GM21515 (cell line): ENCODE measurements around the gene ASPN.

ENCODE experiments used
- ATAC-seq: cut with Tn5 transposase; IDR thresholded peaks from one replicate; pipeline ENCODE4 v1.9.1; 2021; ENCODE audit not compliant: unreplicated experiment

ASPN gene

DNA sequence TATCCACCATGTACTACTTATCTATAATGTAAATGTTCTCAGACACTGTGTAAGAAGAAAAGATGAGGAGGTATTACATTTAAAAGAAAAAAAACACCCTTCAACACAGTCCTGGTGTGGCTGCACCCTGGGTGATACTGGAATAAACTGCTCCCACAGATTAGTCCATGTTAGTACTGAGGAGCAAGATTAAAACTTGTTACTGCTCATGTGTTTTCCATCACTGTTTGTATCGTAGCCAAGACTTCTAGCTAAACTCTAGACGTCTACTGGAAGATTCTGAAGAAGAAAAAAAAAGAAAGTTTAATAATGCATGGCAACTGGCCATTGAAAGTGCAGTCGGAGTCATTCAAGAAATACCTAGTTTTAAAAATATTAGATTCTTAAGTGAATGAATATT is at the start of gene ASPN:
ASPN (minus strand) TSS at position 178 of the 400 bp plus-strand sequence.
- no peak for ATAC-seq

DNA sequence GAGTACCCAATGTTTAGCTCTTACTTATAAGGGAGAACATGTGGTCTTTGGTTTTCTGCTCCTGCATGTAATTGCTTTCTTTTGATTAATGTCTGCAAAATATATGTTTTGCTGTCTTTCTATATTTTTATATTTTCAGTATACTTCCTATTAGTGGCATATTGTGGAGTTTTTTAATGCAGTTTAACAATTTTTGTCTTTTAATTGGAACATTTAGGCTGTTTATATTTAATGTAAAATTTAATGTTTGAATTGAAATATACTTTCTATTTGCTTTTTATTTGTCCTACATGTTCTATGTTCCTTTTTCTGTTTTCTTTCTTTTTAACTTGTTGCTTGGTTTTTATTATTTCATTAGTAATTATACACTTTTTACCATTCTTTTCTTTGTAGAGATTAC is 48.6 kb upstream of the ASPN start:
- no peak for ATAC-seq

DNA sequence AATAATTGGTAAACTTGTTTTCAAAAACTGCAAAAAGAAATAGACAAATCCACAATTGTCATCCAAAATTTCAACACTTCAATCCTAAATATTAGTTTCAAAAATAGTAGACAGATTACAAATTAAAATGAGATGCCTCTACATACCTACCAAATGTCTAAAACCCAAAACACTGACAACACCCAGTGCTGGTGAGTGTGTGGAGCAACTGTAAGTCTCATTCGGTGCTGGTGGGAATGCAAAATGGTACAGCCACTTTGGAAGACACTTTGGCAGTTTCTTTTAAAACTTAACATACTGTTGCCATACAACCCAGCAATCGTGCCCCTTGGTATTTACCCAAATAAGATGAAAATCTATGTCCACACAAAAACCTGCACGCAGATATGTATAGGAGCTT is 46.8 kb upstream of the ASPN start:
- no peak for ATAC-seq

DNA sequence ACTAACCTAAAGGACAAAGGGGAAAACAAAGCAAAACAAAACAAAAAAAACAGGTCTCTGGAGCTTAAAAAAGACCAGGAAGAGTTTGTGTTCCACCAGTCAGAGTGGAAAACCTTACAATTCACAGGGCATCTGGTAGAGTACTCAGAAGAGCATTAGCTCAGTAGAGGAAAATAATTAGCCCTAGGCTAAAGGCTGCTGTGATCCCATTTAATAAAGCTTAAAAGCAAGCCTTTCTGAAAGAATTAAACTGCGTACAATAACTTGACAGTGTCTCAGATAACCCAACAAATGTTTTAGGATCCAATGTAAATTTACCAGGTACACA is 46.2 kb upstream of the ASPN start:
- ATAC-seq = no peak

DNA sequence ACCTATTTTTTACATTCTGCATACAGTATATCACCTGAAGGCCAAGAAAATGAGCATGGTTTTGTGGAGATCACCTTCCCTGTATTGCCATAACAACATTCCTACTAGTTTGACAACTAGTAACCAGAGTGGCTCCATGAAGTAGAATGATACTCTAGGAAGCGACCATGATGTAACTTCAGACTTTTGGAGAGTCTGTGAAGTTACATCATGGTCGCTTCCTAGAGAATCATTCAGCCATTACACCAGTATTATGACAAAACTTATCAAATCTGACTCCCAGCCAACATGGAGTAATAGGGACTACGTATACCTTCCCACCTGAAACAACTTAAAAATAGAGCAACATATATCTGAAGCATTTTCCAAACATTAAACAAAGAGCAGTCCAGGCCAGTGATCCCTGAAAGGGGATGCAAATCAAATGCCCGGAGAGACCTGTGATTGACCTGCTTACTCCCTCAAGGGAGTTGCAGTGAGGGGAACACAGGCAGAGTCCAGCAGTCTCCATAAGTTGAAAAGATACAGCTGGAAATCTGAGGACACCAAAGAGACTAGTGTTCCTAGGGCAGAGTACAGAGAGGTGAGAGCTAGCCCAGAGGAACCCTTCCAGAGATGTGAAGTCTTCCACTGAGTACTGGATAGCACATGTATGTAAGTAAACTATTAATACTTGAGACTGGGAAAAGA is 45.7 kb upstream of the ASPN start:
- no peak for ATAC-seq

DNA sequence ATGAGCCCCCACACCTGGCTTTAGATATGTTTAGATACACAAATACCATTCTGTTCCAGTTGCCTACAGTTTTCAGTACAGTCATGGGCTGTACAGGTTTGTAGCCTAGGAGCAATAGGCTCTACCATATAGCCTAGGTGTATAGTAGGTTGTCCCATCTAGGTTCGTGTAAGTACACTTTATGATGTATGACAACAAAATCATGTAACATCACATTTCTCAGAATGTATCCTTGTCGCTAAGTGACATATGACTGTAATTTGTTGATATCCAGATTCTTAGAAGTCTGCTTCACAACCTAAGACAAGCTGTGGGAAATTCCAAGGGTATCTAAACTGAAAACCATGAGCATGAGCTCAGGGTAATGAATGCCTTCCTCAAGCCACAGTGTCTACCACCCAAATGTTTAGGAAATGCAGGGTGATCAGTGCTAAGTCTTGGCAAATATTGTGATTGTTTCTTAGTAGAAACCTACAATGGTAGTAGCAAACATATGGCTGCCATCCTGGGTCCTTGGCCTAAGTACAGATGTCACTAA is 45.1 kb upstream of the ASPN start:
- no peak for ATAC-seq

DNA sequence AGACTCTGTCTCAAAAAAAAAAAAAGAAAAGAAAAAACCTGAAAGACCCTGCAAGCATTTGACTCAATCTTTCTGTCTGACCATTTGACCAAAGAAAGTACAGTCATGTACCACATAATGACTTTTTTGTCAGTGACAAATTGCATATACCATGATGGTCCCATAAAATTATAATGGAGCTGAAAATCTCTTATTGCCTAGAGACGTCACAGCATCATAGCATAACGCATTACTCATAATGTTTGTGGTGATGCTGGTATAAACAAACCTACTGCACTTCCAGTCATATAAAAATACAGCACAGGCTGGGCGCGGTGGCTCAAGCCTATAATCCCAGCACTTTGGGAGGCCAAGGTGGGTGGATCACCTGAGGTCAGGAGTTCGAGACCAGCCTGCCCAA is 43.0 kb upstream of the ASPN start:
- no peak for ATAC-seq

DNA sequence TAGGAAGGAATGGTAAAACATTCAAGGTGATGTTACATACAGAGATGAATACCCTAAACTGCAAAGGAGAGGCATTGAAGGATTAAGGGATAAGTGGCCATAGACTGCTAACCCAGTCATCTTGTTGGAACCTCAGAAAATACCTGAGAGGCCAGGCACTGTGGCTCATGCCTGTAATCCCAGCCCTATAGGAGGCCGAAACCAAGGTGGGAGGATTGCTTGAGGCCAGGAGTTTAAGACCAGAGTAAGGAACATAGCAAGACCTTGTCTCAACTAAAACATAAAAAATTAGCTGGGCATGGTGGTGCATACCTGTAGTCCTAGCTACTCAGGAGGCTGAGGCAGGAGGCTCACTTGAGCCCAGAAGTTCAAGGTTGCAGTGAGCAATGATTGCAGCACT is 42.6 kb upstream of the ASPN start:
- ATAC-seq = no peak

DNA sequence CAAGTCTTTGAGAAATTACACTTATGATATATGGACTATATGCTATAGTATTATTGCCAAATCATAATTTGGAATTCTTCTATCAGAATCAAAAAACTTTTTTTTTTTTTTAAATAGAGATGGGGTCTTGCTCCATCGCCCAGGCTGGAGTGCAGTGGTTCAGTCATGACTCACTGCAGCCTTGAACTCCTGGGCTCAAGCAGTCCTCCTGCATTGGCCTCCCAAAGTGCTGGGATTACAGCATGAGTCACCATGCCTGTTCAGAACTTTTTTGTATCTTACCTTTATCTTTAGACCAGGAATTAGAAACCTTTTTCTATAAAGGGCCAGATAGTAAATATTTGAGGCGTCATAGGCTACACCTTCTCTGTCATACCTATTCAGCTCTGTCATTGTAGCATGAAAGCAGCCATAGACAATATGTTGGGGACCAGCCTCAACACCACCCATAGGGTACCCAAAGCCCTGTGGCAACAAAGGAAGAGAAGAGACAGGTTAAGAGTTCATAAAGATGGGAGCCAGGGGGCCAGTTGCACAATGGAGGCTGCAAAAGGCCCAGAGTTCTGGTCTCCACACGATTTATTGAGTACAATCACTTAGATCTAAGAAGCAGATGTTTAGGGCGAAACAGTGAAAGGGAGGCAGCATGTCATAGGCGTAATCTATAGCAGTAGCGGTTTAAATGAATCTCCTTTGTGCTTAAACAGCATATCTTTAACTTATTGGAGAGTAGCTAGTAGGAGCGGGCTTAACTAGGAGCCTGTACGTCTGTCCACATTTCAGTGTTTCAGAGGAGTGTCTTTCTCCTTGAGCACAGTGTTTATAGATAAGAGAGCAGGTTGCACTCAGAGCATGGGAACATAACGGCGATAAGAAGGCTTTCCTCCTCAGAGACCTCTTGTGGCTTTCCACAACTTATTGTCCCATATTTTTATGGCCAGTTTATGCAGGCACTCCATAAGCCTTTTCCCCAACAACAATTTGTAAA is 41.0 kb upstream of the ASPN start:
- ATAC-seq = no peak

DNA sequence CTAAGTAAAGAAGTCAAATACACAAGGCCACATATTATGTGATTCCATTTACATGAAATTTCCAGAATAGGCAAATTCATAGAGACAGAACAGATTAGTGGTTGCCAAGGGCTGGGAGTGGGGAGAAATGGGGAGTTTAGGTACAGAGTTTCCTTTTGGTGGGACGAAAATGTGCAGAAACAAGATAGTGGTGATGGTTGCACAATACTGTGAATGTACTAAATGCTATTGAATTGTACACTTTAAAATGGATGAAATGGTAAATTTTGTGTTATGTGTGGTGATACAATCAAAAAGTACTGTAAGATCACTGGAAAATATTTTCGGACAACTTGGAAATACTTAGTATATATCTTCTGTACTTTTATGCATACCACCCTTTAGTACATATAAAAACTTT is 38.5 kb upstream of the ASPN start:
- ATAC-seq = no peak

DNA sequence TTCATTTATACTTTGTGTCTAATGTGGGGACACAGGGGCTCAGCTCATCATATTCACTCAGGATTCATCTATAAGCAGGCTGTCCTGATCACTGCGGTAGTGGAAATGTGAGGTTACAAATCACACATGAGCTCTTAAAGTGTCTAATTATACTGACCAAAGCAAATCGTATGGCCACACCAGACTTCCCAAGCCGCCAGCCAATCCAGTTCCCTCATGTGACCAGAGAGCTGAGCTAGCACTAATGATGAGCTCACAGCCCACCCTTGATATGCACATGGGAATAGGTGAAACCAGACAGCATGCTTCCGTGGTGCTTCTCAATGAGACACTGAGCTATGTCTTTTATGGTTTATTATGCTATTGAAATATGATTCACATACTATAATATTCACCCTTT is 35.9 kb upstream of the ASPN start:
- no peak for ATAC-seq

DNA sequence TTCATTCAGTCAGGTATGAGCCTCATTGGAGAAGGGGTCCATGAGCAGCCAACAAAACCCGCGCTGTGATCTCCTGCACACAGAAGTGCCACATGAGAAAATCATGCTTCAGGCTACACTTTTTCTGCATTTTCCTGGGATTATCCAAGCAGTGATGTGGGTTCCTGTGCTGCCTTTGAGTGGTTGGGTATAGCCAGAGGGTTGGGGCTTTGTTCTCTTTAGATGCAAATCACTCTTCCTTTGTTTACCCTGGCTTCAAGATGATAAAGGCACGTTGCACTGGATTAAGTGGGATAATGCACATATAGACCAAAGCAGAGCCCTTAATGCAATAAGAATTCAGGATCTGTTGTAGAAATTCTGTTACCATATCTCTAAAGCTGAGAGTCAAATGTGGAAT is 34.7 kb upstream of the ASPN start:
- ATAC-seq = no peak

DNA sequence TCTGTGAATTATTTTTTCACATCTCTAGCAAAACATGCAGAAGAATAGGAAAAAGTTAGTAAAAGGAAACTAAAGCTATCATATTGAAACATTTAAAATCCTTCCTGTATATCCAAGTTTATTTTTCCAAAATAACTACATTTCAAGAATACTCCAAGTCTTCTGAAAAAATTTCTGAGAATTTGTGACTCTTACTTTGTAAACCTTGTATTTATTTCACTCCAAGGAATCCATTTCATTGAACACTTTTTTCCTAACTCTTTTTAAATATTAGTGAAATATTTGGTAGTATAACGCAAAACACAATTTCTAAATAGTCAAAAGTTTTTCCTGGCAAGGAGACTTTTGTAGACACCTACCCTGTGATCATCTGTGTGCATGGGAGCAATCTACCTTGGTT is 34.2 kb upstream of the ASPN start:
- no peak for ATAC-seq

DNA sequence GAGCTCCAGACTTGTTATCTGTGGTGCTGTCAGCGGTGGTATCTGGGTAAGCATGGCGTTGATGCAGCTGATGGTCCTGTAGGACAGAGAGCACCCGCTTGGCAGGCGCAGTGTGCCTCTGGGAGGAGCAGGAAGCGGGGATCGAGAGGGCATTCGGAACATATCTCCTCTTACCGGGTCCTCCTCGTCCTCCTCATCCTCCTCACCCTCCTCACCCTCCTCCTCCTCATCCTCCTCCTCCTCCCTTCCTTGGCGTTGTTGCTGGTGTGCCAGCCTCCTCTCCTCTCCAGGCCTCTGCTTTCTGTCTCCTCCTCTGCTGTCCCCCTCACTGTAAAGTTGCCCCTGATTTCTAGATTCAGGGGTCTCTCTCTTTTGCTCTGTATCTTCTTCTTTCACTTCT is 32.3 kb upstream of the ASPN start:
- no peak for ATAC-seq

DNA sequence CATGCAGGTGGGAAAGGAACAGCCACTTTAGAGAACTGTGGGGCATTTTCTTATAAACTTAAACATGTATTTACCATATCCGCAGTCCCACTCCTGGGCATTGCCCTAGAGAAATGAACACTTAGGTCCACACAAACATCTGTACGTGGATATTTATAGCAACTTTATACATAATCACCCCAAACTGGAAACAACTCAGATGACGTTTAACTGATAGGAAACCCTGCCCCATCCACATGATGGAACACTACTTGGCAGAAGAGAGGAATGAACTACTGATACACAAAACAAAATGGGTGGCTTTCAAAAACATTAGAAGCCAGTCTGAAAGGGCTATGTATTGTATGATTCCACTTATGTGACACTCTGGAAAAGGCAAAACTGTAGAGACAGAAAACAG is 31.0 kb upstream of the ASPN start:
- no peak for ATAC-seq

DNA sequence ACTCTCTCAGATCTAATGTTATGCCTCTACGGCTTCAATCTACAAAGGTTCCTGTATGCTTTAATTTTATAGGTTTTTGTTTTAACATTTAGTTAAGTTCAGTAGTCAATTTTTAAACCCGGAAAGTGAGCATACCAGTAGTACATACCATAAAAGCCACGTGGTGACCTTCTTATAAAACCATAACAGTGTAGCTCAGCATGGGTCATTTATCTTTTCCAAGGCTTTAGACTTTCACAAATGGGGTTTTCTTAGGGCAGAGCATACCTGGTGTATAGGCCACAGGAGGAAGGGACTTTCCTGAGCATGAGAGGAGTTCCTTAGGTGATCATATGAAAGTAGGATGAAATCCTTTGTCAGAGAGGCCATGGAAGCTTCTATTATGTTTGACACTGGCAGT is 30.3 kb upstream of the ASPN start:
- no peak for ATAC-seq

DNA sequence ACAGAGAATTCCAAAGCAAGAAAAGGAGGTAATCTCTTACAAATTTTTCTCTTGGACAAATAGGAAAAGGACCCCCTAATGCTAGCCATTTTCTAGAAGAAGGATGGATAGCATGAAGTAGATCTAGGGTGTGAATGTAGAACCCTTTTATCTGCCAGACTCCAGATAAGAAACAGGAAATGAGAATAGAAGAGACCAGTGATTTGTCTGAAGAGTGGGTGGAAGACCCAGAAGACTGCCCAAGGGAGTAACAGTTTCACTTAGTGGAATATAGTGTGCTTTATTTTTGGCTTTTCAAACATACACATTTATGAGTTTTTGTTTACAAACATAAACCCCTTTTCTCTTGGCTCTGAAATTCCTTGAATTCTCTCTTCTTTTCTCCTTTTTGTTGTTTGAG is 28.4 kb upstream of the ASPN start:
- ATAC-seq = no peak

DNA sequence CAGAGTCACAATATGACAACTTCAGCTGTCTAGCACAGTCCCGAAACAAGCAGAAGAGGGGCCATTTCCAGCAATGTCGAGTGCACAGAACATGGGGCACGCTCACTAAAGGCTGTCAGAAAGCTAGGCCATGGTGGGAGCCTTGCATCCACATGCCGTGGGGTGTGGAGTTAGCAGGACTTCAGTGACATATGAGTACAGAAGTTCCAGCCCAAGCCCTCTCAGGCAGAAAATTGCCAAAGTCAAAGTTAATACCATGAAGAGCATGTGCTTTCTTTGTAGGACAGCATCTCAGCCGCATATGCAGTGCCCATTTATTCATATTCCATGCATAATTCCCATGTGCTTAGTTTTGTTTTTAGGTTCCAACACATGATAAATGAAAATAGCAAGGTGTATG is 26.7 kb upstream of the ASPN start:
- ATAC-seq = no peak

DNA sequence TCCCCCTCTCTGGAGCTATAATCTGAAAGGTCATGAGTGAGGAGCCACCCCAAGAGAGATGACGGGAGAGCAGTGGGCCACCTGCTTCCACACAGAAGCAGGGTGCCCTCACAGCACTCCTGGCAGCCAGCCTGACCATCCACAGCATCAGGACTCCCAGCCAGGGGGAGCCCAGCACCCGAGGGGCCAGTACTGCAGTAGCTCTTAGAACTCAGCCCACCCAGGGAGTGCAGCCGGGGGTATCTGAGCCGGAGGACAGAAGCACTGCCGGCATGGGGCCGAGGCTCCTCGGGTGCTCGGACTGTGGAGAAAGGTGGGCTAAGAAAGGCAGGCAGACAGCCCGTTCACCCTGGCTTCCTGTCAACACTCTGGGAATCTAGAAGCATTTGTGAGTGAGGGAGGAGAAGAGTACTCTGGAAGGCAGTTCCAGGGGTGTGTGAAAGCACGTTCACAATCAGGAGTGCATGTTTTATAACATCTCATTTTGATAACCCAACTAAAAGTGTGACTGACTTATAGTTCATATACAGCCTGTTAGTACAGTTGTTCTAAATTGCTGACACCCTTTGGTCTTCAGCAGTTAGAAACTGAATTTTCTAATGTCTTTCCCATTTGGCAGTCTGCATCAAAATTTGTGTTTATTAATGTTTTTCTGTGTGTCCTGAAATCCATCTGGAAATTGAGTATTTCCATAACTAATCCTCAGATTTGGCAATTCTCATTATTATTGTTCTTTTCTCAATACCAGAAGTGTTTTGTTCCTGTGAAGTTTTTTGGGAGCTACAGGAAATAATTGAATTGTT is 25.9 kb upstream of the ASPN start:
- ATAC-seq = no peak

DNA sequence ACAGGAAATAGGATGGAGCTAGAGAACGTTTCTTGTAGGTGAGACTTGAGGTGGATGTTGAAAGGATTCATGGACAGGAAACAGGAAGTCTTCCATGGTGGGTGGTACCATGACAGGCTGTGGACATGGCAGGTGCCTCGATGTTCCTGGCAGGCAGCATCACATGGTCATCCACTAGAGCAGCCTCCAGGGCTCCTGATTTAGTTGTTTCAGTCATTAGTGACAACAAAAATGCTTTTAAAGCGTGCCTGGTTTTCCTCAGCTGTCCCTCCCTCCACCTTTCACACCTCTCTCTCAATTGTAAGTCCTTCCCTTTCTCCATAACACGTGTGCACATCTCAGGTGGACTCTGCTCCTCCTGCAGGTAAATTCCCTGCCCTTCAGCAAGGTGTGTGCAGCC is 25.2 kb upstream of the ASPN start:
- no peak for ATAC-seq

DNA sequence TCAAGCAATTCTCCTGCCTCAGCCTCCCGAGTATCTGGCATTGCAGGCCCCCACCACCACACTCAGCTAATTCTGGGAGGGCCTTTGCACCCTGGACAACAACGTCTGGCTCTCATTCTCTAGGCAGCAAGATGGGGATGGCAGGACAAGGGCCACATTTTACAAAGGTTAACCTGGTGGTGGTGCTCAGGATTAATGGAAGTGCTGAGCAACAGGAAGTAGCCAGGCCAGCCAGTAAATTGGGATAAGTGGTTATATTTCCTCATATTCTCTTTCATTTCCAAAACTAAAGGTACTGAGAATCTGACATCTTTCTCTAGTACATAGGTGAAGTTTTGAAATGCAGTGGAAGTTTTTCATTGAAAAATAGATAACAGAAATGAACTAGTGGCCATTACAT is 24.7 kb upstream of the ASPN start:
- no peak for ATAC-seq
